Epidermal melanocyte (primary cell): ENCODE results near the gene OMA1.

ENCODE experiments used
- DNase-seq: peaks from one replicate; pipeline ENCODE4 v3.0.0; 2011; ENCODE audit warnings: low spot score; ENCODE audit not compliant: insufficient read length

Gene OMA1

DNA sequence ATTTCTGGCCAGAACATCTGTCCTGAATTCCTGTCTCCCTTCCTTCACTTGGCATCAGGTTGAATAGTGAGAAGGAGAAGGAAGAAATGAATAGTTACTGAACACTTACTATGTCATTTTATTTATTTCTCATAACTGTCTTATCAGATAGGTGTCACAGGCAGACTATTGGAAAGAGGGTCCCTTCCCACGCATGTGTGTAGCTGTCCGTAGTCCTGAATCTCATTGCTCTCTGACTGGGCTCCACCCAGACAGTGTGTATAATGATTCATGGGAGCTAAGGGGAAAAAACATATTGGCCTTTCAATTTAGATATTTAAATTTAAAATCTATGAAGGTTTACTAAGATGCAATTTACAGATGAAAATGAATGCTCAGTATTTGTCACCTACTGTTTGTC is 86.1 kb downstream of the OMA1 start:
- no peak for DNase-seq

DNA sequence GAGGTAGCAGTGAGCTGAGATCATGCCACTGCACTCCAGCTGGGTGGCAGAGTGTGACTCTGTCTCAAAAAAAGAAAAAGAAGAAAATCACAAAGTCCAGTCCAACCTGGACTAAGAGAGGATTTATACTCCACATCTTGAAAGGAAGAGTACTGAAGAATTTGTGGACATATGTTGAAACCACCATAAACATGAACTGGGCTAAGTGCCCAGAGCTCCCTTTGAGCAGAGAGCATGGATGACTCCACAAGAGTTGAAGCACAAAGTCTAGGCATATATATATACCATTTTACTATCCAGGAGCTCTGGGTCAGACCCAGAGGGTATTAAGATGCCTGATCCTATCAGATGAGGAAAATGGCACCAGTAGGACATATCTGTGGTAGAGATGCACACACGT is 86.6 kb downstream of the OMA1 start:
- DNase-seq: no peak

DNA sequence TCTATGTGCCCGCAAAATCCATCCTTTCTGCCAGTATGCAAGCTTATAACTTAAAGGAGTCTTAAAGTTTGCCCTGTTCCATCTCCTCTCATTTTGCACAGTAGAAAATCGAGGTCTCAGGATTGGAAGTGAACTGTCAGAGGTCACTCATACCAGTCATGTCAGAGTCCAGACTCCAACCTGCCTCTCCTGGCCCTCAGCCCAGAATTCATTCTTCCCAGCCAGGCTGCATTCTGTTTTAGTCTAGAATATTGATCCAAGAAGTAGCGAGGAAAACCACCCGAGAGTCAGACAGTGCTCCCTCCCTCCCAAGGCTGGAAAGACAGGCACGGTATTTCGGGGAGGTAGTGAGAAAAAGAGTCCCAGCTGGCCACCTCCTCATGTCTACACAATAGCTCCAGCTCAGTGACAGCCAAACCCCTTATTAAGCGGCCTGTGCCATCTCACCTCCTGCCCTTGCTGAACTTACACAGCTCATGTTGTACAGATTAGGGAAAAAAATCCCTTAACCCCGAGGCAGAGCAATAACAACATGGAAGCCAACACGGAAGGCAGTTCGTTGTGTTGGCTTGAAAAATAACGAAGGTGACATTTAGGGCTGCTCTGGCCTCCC is 89.4 kb downstream of the OMA1 start:
- no peak for DNase-seq

DNA sequence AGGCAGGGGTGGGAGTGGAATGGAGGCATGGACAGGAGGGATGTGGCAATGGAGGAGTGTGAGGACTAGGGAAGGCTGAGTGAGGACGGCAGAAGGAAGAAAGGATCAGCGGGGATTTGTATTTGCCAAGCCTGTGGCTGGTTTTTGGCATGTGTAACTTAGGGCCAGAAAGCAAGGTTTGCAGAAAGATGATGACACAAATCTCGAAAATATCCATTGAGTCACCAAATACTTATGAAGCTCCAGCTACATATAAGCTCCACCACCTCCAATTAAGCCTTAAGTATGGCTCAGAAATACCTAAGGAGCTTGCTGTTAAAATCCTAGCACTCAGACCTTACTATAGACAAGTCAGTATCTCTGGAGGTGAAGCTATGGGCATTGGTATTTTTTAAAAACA is 90.1 kb downstream of the OMA1 start:
- no peak for DNase-seq

DNA sequence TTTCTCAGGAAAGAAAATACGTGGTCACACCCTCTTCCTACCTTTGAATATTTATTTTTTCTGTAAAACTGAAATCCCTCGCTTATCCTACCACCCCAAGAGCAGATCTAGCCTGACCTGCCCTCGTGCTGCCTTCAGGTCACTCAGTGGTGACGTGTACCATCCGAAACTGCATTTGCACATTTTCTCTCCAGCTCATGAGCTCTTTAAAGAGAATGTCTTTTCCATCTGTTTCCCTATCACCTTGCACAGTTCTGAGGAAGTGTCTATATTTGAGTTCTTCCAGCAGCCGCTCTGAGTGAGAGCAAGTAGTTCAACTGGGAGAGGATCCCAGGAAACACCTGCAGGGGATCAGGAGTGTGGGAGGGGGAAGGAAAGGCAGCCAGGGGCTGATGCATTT is 91.7 kb downstream of the OMA1 start:
- DNase-seq: no peak

DNA sequence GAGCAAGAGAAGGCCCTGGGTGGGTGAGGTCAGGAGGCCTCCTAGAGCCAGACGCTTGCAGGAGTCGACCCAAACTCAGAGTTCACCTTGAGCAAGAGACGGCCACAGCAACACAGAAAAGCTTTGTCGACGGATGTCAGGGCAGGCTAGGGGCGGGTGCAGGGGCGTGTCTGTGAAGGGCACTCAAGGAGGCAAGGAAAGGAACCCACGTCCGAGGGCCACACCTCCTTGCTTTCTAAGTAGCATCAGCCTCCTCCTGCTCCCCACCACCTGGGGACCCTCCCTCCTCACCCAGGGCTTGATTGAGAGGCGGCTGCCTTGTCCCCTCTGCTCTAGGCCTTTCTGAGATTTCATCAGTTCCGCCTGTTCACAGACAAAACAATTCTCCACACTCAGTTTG is 92.1 kb downstream of the OMA1 start:
- no peak for DNase-seq

DNA sequence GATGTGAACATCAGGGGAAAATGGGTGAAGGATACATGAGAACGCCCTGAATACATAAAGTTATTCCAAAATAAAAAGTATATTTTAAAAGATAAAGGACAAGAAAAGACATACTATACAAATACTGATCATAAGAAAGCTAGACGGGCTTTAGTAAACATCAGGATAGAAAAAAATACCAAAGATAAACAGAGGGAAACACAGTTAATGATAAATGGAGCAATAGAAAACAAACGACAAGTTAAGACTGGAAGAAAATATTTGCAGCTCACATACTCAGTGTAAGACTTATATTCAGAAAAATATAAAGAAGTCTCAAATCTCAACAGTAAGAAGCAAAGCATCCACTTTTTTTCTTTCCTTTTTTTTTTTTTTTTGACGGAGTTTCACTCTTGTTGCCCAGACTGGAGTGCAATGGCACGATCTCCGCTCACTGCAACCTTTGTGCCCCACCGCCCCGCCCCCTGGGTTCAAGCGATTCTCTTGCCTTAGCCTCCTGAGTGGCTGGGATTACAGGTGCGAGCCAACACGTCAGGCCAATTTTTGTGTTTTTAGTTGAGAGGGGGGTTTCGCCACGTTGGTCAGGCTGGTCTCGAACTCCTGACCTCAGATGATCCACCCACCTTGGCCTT is 94.8 kb downstream of the OMA1 start:
- DNase-seq: no peak

DNA sequence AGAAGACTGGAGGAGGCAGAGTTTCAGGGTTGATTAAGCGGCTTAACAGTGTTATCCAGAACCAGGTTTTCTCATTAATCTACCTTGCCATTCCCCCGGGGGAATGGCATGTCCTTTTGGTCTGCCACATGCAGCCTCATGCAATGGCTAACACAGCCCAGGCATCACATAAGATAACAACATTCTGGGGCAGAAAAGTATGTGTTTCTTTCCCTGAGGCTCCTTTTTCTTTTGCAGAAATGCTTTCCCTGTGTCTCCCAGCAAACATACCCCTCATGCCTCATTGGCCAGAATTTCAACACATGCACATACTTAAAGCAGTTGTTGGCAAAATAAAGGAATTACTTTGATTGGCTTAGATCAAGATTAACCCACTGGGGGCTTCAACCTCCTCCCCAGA is 98.6 kb downstream of the OMA1 start:
- no peak for DNase-seq

DNA sequence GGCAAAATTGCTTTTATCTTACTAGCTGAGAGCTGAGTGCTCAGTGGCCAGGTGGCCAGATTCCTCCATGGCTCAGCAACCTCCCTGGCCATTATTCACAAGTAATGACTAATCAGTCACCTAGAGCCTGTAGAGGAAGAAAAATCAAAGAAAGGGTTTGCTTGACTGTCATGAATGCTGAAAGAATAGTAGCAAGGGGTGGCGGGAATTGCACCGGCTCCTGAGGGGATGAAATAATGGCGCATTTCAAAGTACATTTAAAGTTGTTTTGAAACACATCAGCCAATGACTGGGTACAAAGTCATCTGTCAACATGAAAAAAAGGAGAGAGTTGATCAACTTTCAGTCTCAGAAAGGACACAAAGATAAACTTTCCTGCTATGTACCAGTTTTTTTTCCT is 99.5 kb downstream of the OMA1 start:
- DNase-seq: no peak

DNA sequence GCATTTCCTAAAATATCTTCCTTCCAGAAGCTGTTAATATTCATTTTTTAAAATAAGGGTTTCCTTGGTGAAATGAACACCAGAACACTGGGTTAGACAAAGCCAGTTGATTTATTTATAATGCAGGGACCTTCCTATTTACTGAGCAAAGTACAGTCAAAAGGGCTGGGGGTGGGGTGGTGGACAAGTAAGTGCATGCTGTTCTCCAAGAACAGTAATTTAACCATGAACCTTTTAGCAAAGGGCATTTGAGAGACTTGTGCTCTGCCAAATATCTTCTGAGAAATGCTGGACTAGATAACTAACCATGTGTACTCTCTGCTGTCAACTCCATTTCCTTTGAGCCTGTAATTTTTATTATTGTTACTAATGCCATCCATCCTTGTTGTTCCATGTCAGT is 100.2 kb downstream of the OMA1 start:
- no peak for DNase-seq

DNA sequence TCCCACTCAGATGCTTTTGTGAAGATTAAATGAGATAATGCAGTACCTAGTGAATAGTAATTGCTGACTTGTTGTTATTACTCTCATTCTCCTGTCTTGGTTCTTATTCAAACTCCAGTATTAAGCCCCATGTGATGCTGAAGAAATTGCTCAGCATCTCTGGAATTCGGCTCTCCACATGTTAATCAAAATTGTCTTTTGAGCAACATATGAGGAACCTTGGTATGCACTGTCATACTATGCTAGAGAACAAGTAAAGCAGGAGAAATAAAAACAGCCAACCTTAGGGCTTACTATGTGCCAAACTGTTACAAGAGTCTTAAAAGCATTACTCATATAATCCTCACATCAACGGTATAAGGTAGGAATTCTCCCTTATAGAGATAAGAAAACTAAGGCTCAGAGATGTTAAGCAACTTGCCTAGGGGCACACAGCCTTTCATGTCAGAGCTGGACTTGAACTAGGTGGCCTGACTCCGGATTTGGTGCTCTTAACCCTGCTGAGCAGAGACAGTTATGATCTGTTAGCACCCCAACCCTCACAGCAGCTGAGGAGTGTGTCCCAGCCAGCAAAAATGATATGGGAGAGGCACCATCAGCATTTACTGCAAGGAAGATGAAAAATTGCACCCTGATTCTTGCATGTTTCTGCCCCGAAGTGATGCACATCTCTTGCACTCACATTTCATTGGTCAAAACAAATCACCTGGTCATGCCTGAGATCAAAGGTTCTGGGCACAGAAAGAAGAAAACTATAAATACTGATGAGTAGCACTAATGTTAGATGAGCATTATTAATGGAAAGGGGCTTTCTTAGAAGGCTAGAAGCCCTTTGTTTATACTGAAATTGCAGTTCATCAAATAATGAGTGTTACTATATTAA is 102.3 kb downstream of the OMA1 start:
- DNase-seq: no peak

DNA sequence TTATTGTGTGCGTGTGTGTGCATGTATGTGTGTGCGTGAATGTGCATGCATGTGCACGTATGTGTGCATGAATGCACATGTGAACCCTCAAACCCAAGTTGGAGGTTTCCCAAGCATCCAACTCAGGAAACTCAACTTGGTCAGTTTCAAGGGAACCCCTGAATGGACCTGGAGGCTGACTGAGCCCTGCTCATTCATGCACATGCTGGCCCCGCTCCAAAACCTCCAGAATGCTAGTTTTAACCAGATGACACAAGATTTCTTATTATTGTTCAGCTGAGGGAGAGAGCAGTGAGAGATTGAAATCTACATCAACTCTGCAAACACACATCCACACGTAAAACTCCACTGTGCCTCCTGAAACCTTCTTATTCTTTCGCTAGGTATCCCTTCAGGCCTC is 104.4 kb downstream of the OMA1 start:
- no peak for DNase-seq

DNA sequence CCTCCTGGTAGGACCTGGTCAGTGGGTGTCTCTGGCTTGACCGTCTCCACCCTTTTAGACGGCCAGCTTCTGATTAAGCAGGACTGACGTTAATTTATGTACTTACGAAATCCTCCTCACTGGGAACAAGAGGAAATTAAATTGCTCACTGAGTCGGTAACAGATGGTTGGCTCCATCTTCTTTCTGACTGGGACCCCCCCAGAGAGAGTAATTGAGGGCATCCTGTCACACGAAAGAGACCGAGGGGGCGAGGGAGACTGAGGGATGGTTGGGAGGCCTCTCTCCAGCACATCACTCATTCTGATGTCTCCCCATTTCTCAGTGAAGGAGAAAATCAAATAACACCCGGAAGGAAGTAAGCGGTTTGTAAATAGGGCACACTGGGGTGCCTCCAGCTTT is 104.8 kb downstream of the OMA1 start:
- DNase-seq: no peak

DNA sequence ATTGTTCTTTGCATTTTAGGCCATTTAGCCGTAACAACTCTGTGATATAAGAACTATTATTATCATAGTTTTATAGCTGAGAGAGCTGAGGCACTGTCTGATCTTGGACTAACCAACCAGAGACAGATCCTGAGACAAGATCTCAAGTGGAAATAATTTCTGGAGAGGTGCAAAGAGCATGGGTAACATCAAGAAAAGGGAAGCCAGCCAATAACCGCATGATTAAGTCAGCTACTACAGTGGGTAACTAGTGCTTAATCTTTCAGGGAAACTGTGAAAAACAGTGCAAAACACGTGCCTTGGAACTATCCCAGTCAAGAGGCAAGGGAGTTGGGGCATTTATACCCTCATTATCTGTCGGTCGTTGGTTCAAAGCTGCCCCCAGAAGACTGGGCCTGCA is 105.8 kb downstream of the OMA1 start:
- DNase-seq: no peak

DNA sequence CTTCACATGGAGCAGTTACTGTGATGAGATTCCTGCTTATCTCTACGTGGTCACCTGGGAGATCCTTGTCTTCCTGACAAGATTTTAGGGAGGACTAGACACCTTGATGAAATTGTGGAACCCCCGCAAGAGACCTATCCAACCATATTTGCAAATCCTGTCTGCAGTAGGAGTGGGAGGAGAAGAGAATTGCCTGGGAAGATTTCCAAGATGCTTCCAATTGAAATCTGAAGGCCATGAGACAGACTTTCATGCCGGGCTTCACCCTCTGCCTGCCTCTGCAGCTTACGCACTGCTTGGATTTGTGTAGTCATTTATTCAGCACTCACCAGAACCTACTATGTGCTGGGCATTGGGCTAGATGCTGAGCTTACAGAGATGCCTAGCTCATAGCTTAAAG is 106.6 kb downstream of the OMA1 start:
- no peak for DNase-seq

DNA sequence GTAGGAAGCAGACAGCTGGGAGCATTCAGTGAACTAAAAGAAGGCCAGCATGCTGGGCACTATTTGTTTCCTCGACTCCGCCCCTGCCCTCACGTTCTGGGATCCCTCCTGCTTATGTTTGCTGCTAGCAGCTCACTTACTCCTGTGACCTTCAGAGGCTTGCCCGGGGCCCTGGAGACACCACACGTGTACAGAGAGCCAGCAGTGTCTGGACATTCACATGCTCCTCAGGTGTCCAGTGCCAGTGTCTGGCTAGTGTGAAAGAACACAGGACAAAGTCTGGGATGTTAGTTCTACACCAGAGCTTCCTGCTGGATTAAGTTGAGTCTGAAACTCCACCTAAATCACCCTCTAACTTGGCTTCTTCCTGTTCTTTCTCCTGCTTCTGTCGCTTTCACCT is 108.1 kb downstream of the OMA1 start:
- no peak for DNase-seq

DNA sequence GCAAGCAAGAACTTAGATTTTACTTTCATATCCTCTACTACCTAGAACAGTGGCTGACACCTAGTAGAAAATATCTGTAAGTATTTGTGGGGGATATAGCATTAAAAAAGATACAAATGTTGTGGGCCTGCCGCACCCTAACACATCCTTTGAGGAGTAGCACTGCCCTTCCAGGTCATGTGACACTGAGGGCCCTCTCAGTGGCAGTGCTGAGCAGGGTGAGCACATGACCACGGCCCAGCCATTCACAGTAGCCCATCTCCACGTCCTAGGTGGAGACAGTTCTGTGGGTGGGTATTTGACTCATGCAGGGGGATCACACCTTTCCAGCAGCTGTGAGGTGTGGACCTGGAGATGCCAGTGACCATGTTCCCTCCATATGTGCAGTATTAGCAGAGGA is 108.9 kb downstream of the OMA1 start:
- DNase-seq: no peak

DNA sequence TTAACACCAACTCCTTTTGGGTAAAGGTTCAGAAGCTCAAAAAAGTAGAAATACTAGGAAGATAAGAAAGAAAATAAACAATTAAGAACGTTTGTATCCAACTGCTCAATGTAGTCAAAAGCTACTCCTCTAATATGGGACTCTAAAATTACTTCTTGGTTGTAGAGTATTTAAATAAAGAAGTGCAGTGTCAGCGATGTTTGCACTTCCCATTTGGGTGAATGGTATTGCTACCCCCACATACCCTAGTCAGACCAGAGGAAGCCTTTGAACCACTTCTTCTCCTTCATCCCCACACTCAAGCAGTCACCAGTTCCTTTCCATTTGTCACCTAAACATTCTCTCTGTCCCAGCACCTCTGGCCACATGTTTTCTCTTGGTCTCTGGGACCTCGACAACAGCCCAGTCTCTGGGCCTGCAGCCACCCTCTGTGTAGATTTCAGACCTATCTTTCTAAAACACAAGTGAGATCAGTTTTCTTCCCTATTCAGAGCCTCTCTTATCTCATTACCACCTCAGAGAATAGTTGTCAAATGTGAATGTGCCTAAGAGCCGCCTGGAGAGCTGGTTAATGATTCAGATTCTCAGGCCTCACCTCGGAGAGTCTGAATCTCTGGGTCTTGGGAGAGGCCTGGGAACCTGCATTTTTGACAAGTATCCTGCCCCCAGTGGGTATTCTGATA is 109.8 kb downstream of the OMA1 start:
- DNase-seq: no peak

DNA sequence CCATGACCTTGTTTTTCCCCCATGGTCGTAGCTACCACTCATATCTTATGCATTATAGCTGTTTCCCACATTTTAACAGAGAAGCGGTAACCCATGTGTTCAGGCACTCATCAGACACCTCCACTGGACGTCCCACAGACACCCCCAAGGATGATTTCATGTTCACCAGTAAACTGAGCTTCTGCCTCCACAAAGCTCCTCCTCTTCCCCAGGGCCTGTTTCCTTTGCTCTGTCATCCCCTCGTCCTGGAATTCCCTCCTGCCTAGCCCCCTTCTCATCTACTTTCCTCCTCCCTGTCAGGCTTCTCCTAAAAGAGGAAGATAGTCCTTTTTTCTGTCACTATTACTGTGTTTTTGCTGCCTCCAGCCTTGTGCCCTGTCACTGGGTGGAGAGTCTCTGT is 111.2 kb downstream of the OMA1 start:
- no peak for DNase-seq

DNA sequence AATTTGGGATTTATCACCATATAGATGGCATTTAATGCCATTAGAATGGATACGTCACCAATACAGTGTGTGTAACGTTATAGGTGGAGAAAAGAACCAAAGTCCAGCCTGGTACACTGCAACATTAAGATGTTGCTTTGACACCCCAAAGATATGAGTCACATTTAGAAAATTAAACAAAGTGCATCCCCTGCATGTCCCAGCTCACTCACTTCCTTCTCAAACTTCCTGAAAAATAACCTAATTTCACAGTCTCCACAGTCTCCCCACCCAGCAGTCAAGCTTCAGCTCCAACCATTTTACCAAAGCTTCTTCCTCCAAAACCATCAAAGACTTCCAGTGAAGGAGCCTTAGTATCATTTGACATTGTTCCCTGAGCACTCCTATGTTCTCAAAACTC is 111.9 kb downstream of the OMA1 start:
- DNase-seq: no peak

DNA sequence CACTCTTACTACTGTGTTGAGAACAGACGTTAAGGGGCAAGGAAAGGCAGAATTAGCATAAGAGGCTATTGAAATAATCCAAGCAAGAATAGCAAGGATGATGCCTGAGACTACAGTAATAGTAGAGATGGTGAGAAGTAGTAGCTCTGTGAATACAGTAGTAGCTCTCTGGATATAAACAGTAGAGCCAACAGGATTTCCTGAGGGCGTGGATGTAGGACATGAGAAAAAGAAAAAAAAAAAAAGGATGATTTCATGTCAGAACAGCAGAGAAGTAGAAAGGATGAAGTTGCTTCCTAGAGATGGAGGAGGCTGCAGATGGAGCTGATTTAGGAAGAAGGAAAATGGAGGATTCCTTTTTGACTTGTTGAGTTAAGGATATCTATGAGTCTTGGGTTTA is 112.3 kb downstream of the OMA1 start:
- DNase-seq: no peak
